ENCODE results near the gene KIAA1549.

- no peak for TF ChIP-seq POLR2A (IDR thresholded peaks at IDR 0.05)
- TF ChIP-seq CTCF (IDR thresholded peaks at IDR 0.05) = no peak
Measured at GRCh38 chr7:139004321-139005090, 23.3 kb upstream of the KIAA1549 start.
